B cell (primary cell): Measurements from ENCODE around the gene MEG3. TPM values are rescaled to one million over a fixed set of nuclear protein-coding genes. Genes with fewer than 3 reads are reported as not detected.

Experiments
- ATAC-seq: fragments of 200-7000 bp; cut with Tn5 transposase; one replicate; pipeline ENCODE4 v1.10.0; 2021; ENCODE audit warnings: low read depth, mild to moderate bottlenecking, moderate number of reproducible peaks, moderate library complexity
- CTCF ChIA-PET: fragments of 350-600 bp; sonication (Branson Sonifier 250); formaldehyde crosslinking; loops from one replicate; lab custom pipeline; 2021; ENCODE audit warnings: antibody characterized with exemption, inconsistent platforms; lab: Charles Lee
- POLR2A ChIA-PET: fragments of 350-600 bp; sonication (Branson Sonifier 250); formaldehyde crosslinking; loops from one replicate; lab custom pipeline; 2021; ENCODE audit warnings: antibody characterized with exemption; lab: Charles Lee
- DNase-seq: peaks from one replicate; pipeline ENCODE4 v3.0.0; 2013
- H2AFZ ChIP-seq: 2 replicates; pipeline ENCODE4 v1.6.1; 2012; ENCODE audit warnings: mild to moderate bottlenecking, low read depth, low read length; ENCODE audit not compliant: insufficient read depth, poor library complexity, severe bottlenecking
- H3K27ac ChIP-seq, 2 donors: 1 replicate in 1 of 2; 2 replicates in 1 of 2; pipeline ENCODE4 v1.5.1; 2012 to 2013; ENCODE audit warnings: low read length in 2 of 2, mild to moderate bottlenecking in 2 of 2, moderate library complexity in 1 of 2
- H3K27me3 ChIP-seq, 4 experiments: fragments of 200-600 bp in 1 of 4; sonication (generic) in 1 of 4; replicated peaks in 1 of 4; 1 replicate in 2 of 4; 2 replicates in 2 of 4; pipeline versions ENCODE4 v1.6.1 to v1.7.0; 2013 to 2016; ENCODE audit warnings: low read length in 3 of 4, mild to moderate bottlenecking in 2 of 4, mixed read lengths in 1 of 4, moderate library complexity in 1 of 4; ENCODE audit not compliant: insufficient read depth in 4 of 4, control insufficient read depth in 3 of 4; ENCODE audit errors: control extremely low read depth in 1 of 4
- H3K36me3 ChIP-seq, 2 experiments: replicated peaks in 1 of 2; 1 replicate in 1 of 2; 2 replicates in 1 of 2; pipeline versions ENCODE4 v1.6.1 to v1.7.1; 2013; ENCODE audit warnings: low read length in 1 of 2; ENCODE audit not compliant: insufficient read depth in 2 of 2, control insufficient read depth in 1 of 2; ENCODE audit errors: control extremely low read depth in 1 of 2, extremely low read depth in 1 of 2
- H3K4me1 ChIP-seq, 2 donors: fragments of 200-600 bp in 1 of 2; sonication (generic) in 1 of 2; 1 replicate in 1 of 2; 2 replicates in 1 of 2; pipeline versions ENCODE4 v1.5.1 to v1.6.1; 2013 to 2017; ENCODE audit warnings: low read length in 2 of 2; ENCODE audit not compliant: control insufficient read depth in 2 of 2, insufficient read depth in 2 of 2
- H3K4me2 ChIP-seq: replicated peaks from 2 replicates; pipeline ENCODE3; 2012; ENCODE audit warnings: mild to moderate bottlenecking, low read depth, low read length; ENCODE audit not compliant: poor library complexity, severe bottlenecking
- H3K4me3 ChIP-seq, 5 experiments: fragments of 200-600 bp in 1 of 5; sonication (generic) in 1 of 5; 1 replicate in 3 of 5; 2 replicates in 2 of 5; pipeline versions ENCODE4 v1.5.1 to v1.7.0; 2011 to 2016; ENCODE audit warnings: low read length in 4 of 5, mild to moderate bottlenecking in 4 of 5, low read depth in 2 of 5, control low read depth in 1 of 5, moderate library complexity in 1 of 5; ENCODE audit not compliant: insufficient read depth in 1 of 5; ENCODE audit errors: control extremely low read depth in 1 of 5, extremely low read depth in 1 of 5
- H3K79me2 ChIP-seq: fragments of 200-600 bp; sonication (generic); one replicate; pipeline ENCODE4 v1.6.0; 2016; ENCODE audit warnings: low read length; ENCODE audit not compliant: control insufficient read depth, insufficient read depth
- H3K9ac ChIP-seq: fragments of 200-600 bp; sonication (generic); 2 replicates; pipeline ENCODE4 v1.6.1; 2017; ENCODE audit warnings: mild to moderate bottlenecking, low read length, moderate library complexity
- H3K9me3 ChIP-seq, 3 donors: one replicate each; pipeline versions ENCODE4 v1.6.1 to v1.7.1; 2013; ENCODE audit warnings: low read length in 2 of 3; ENCODE audit not compliant: control insufficient read depth in 2 of 3, insufficient read depth in 1 of 3; ENCODE audit errors: control extremely low read depth in 1 of 3
- H4K20me1 ChIP-seq: 2 replicates; pipeline ENCODE4 v1.6.0; 2012; ENCODE audit warnings: mild to moderate bottlenecking, low read length; ENCODE audit not compliant: insufficient read depth, control insufficient read depth, poor library complexity, severe bottlenecking
- H3K27ac Mint-ChIP-seq: one replicate; pipeline ENCODE4 v1.8.0; 2021; ENCODE audit warnings: mixed read lengths
- H3K27me3 Mint-ChIP-seq: one replicate; pipeline ENCODE4 v1.8.0; 2021; ENCODE audit warnings: mixed read lengths
- H3K4me1 Mint-ChIP-seq: one replicate; pipeline ENCODE4 v1.8.0; 2021; ENCODE audit warnings: mixed read lengths
- H3K4me3 Mint-ChIP-seq: one replicate; pipeline ENCODE4 v1.8.0; 2021; ENCODE audit warnings: mixed read lengths
- H3K9me3 Mint-ChIP-seq: one replicate; pipeline ENCODE4 v1.8.0; 2022; ENCODE audit warnings: mixed read lengths; ENCODE audit not compliant: insufficient read depth
- CTCF ChIP-seq: fragments of 200-600 bp; IDR thresholded peaks from one replicate; pipeline ENCODE4 v1.8.0; 2022; ENCODE audit warnings: antibody characterized with exemption, mild to moderate bottlenecking
- EZH2 ChIP-seq: IDR thresholded peaks from 2 replicates; pipeline ENCODE4 v1.6.1; 2012; ENCODE audit warnings: borderline replicate concordance, low read depth, mild to moderate bottlenecking, moderate library complexity, low read length; ENCODE audit not compliant: insufficient read depth, poor library complexity, severe bottlenecking
- WGBS: methylation state at CpG from one replicate; pipeline ENCODE4 v1.1.5; 2013; ENCODE audit warnings: missing lambda C conversion rate; ENCODE audit not compliant: insufficient coverage; 5-methylcytosine and 5-hydroxymethylcytosine counted together
- intact Hi-C: fragments of 100-400 bp; cut with micrococcal nuclease; formaldehyde crosslinking; loops from one replicate; pipeline ENCODE4 v1.10.0; 2022
- polyA plus RNA-seq: library from polyadenylated mRNA; depleted of rRNA; stranded (reverse); fragments of >200 nt; gene quantifications from 2 replicates; pipeline ENCODE4 v1.2.3, GENCODE V29; 2012
- total RNA-seq, 2 donors: library from RNA; stranded (reverse); fragments of 120-200 nt in 1 of 2; gene quantifications; 1 replicate in 1 of 2; 2 replicates in 1 of 2; pipeline versions ENCODE4 v1.2.3 to v1.2.4, GENCODE V29; 2013 to 2022

Gene MEG3
- total and polyA plus RNA-seq, 2 donors (not counting 1 experiment from before 2014, with no cell fraction given): 0.13 TPM; not detected in 1

- Mint-ChIP-seq H3K4me3 (no peak overlapping the region), H3K27ac (no peak overlapping the region), H3K9me3 (no peaks in the 10 kb centered on the region), H3K4me1 (no peaks in the 10 kb centered on the region), H3K27me3 (no peaks in the 10 kb centered on the region)
- ChIA-PET CTCF (no interaction called here), POLR2A (no interaction called here)
- Histone ChIP-seq H3K9ac (no peak overlapping the region), H3K27me3 (no peaks in the 10 kb centered on the region), H3K4me3 (no peak overlapping the region), H3K27ac (no peak overlapping the region), H3K9me3 (peaks cover 0 to 3% (median 0%) of the 10 kb centered on the region in 3 donors), H3K36me3 (no peaks in the 10 kb centered on the region), H3K4me2 (no peak overlapping the region), H4K20me1 (no peaks in the 10 kb centered on the region), H3K79me2 (no peaks in the 10 kb centered on the region), H3K4me1 (no peaks in the 10 kb centered on the region), H2AFZ (no peak overlapping the region)
- TF ChIP-seq CTCF (no peak), EZH2 (no peak)
- ATAC-seq (no peak), DNase-seq (no peak)
- intact Hi-C loops: no loop called here
- WGBS: 66% methylated on average over 12 of the region's 14 CpGs
These were observed 31.5 kb downstream of the MEG3 start for GRCh38 chr14:100857233-100857922.

- ATAC-seq: no peak
- Mint-ChIP-seq H3K27me3 (no peaks in the 10 kb centered on the region), H3K4me3 (no peak overlapping the region), H3K4me1 (no peaks in the 10 kb centered on the region), H3K27ac (no peak overlapping the region), H3K9me3 (no peaks in the 10 kb centered on the region)
- Histone ChIP-seq H3K9me3 (peaks cover 0 to 5% (median 0%) of the 10 kb centered on the region in 3 donors), H2AFZ (no peak overlapping the region), H3K4me3 (no peak overlapping the region), H3K9ac (no peak overlapping the region), H3K4me2 (no peak overlapping the region), H3K27me3 (no peaks in the 10 kb centered on the region), H3K27ac (no peak overlapping the region), H3K36me3 (no peaks in the 10 kb centered on the region), H3K4me1 (no peaks in the 10 kb centered on the region), H3K79me2 (no peaks in the 10 kb centered on the region), H4K20me1 (no peaks in the 10 kb centered on the region)
- ChIA-PET POLR2A (no interaction called here), CTCF (no interaction called here)
- DNase-seq: no peak
- 82% methylated on average over 14 of the region's 17 CpGs for WGBS
- intact Hi-C loops: no loop called here
- no peak for TF ChIP-seq EZH2
- TF ChIP-seq CTCF: no peak
These were observed 32.3 kb downstream of the MEG3 start for GRCh38 chr14:100857923-100858837.
